H9 (cell line): ENCODE data around the gene CDH5. TPM values are rescaled to one million over a fixed set of nuclear protein-coding genes. Genes with fewer than 3 reads are reported as not detected.

Experiments
- DNase-seq: peaks from one replicate; pipeline ENCODE4 v3.0.0-alpha.2; 2017
- H2AFZ ChIP-seq: one replicate; pipeline ENCODE4 v1.6.1; 2013; ENCODE audit warnings: mild to moderate bottlenecking, low read length, control low read depth, moderate library complexity
- H2AK5ac ChIP-seq: 2 replicates; pipeline ENCODE4 v1.6.1; 2013; ENCODE audit warnings: low read length, control low read depth, mixed read lengths; ENCODE audit not compliant: insufficient read length
- H2BK120ac ChIP-seq: one replicate; pipeline ENCODE4 v1.6.1; 2013; ENCODE audit warnings: low read depth, mild to moderate bottlenecking, low read length, control low read depth, inconsistent platforms; ENCODE audit not compliant: poor library complexity, severe bottlenecking
- H2BK12ac ChIP-seq: 2 replicates; pipeline ENCODE4 v1.6.1; 2013; ENCODE audit warnings: low read length, control low read depth, mixed read lengths, low read depth; ENCODE audit not compliant: insufficient read length
- H2BK15ac ChIP-seq: 2 replicates; pipeline ENCODE4 v1.6.1; 2013; ENCODE audit warnings: low read depth, low read length, control low read depth
- H2BK20ac ChIP-seq: one replicate; pipeline ENCODE4 v1.6.1; 2013; ENCODE audit warnings: low read depth, mild to moderate bottlenecking, low read length, control low read depth, inconsistent platforms; ENCODE audit not compliant: poor library complexity, severe bottlenecking
- H2BK5ac ChIP-seq: 2 replicates; pipeline ENCODE4 v1.6.1; 2013; ENCODE audit warnings: low read length, control low read depth, mixed read lengths; ENCODE audit not compliant: insufficient read length
- H3K14ac ChIP-seq: 2 replicates; pipeline ENCODE4 v1.6.1; 2013; ENCODE audit warnings: low read length, control low read depth; ENCODE audit not compliant: insufficient read depth
- H3K18ac ChIP-seq: 2 replicates; pipeline ENCODE4 v1.6.1; 2013; ENCODE audit warnings: low read depth, mild to moderate bottlenecking, mixed read lengths, low read length, control low read depth; ENCODE audit not compliant: insufficient read length
- H3K23ac ChIP-seq: 2 replicates; pipeline ENCODE4 v1.6.1; 2013; ENCODE audit warnings: low read length, control low read depth, mixed read lengths, low read depth; ENCODE audit not compliant: insufficient read length
- H3K23me2 ChIP-seq: 2 replicates; pipeline ENCODE4 v1.6.1; 2013; ENCODE audit warnings: low read depth, mild to moderate bottlenecking, mixed read lengths, low read length, control low read depth; ENCODE audit not compliant: insufficient read length, poor library complexity, severe bottlenecking
- H3K27ac ChIP-seq: 2 replicates; pipeline ENCODE4 v1.5.1; 2013; ENCODE audit warnings: low read length, control low read depth, mixed read lengths, low read depth; ENCODE audit not compliant: insufficient read length
- H3K27me3 ChIP-seq: 2 replicates; pipeline ENCODE4 v1.6.1; 2013; ENCODE audit warnings: low read length, control low read depth, inconsistent platforms; ENCODE audit not compliant: insufficient read depth
- H3K4ac ChIP-seq: 2 replicates; pipeline ENCODE4 v1.6.1; 2013; ENCODE audit warnings: low read depth, mild to moderate bottlenecking, control low read depth, inconsistent platforms, low read length, moderate library complexity
- H3K4me1 ChIP-seq: 2 replicates; pipeline ENCODE4 v1.6.1; 2013; ENCODE audit warnings: low read length, control low read depth, inconsistent platforms; ENCODE audit not compliant: insufficient read depth
- H3K4me2 ChIP-seq: 2 replicates; pipeline ENCODE4 v1.6.1; 2013; ENCODE audit warnings: low read length, control low read depth, mixed read lengths; ENCODE audit not compliant: insufficient read length, insufficient read depth
- H3K56ac ChIP-seq: 2 replicates; pipeline ENCODE4 v1.6.1; 2013; ENCODE audit warnings: low read depth, mild to moderate bottlenecking, mixed read lengths, low read length, control low read depth; ENCODE audit not compliant: insufficient read length
- H3K79me1 ChIP-seq: 2 replicates; pipeline ENCODE4 v1.6.1; 2013; ENCODE audit warnings: low read depth, mild to moderate bottlenecking, moderate library complexity, low read length, control low read depth, inconsistent platforms; ENCODE audit not compliant: insufficient read depth, poor library complexity, severe bottlenecking
- H3K79me2 ChIP-seq: 2 replicates; pipeline ENCODE4 v1.6.1; 2013; ENCODE audit warnings: low read length, control low read depth, inconsistent platforms; ENCODE audit not compliant: insufficient read depth
- H3K9ac ChIP-seq: 2 replicates; pipeline ENCODE4 v1.6.1; 2013; ENCODE audit warnings: low read length, control low read depth, mixed read lengths; ENCODE audit not compliant: insufficient read length; ENCODE audit errors: extremely low read depth
- H3K9me3 ChIP-seq: one replicate; pipeline ENCODE4 v1.6.1; 2013; ENCODE audit warnings: low read depth, low read length, inconsistent platforms; ENCODE audit not compliant: control insufficient read depth
- H3T11ph ChIP-seq: one replicate; pipeline ENCODE4 v1.6.1; 2013; ENCODE audit warnings: mild to moderate bottlenecking, low read length, control low read depth, inconsistent platforms
- H4K20me1 ChIP-seq: one replicate; pipeline ENCODE4 v1.6.1; 2013; ENCODE audit not compliant: control insufficient read depth, insufficient read length, insufficient read depth
- H4K5ac ChIP-seq: 2 replicates; pipeline ENCODE4 v1.6.1; 2013; ENCODE audit warnings: low read depth, mild to moderate bottlenecking, mixed read lengths, low read length, control low read depth; ENCODE audit not compliant: insufficient read length
- H4K8ac ChIP-seq: replicated peaks from 2 replicates; pipeline ENCODE4 v1.6.1; 2013; ENCODE audit warnings: low read length, control low read depth, mixed read lengths, low read depth; ENCODE audit not compliant: insufficient read length
- H4K91ac ChIP-seq: 2 replicates; pipeline ENCODE4 v1.6.1; 2013; ENCODE audit warnings: low read depth, mild to moderate bottlenecking, moderate library complexity, mixed read lengths, low read length, control low read depth; ENCODE audit not compliant: insufficient read length
- H3K27ac Mint-ChIP-seq, 3 experiments: 2 replicates in 2 of 3; 3 replicates in 1 of 3; pipeline ENCODE4 v1.8.0; 2020 to 2021; ENCODE audit warnings: mixed read lengths in 3 of 3, mild to moderate bottlenecking in 1 of 3, moderate library complexity in 1 of 3
- H3K27me3 Mint-ChIP-seq: 2 replicates; pipeline ENCODE4 v1.8.0; 2021; ENCODE audit warnings: low read depth, mild to moderate bottlenecking, moderate library complexity, mixed read lengths
- H3K36me3 Mint-ChIP-seq, 3 experiments: 2 replicates in 2 of 3; 3 replicates in 1 of 3; pipeline ENCODE4 v1.8.0; 2020 to 2021; ENCODE audit warnings: low read depth in 3 of 3, mixed read lengths in 3 of 3; ENCODE audit not compliant: insufficient read depth in 1 of 3
- H3K4me1 Mint-ChIP-seq, 2 experiments: 2 replicates each; pipeline ENCODE4 v1.8.0; 2020; ENCODE audit warnings: mixed read lengths in 2 of 2
- H3K4me3 Mint-ChIP-seq, 2 experiments: 2 replicates in 1 of 2; 3 replicates in 1 of 2; pipeline ENCODE4 v1.8.0; 2020 to 2021; ENCODE audit warnings: mild to moderate bottlenecking in 2 of 2, mixed read lengths in 2 of 2, moderate library complexity in 1 of 2
- H3K9me3 Mint-ChIP-seq, 2 experiments: 2 replicates in 1 of 2; 3 replicates in 1 of 2; pipeline ENCODE4 v1.8.0; 2020; ENCODE audit warnings: mild to moderate bottlenecking in 2 of 2, mixed read lengths in 2 of 2, moderate library complexity in 1 of 2
- CTCF ChIP-seq: fragments of 200-600 bp; sonication (generic); conservative IDR thresholded peaks from 3 replicates; pipeline ENCODE4 v1.8.0; 2021; ENCODE audit warnings: antibody characterized with exemption, mild to moderate bottlenecking
- WGBS: extraction: QIAGEN DNeasy Blood & Tissue Kit; methylation state at CpG from one replicate; pipeline ENCODE4 v1.1.7; 2013; ENCODE audit warnings: missing lambda C conversion rate, low lambda C conversion rate, mixed read lengths; ENCODE audit not compliant: insufficient read length; ENCODE audit errors: extremely low coverage; 5-methylcytosine and 5-hydroxymethylcytosine counted together
- total RNA-seq: library from RNA; stranded (reverse); gene quantifications from 2 replicates; pipeline ENCODE4 v1.2.1, GENCODE V29; 2021

The CDH5 gene
- total RNA-seq, 1 experiment from 2014 or later: 0.20 TPM

DNA sequence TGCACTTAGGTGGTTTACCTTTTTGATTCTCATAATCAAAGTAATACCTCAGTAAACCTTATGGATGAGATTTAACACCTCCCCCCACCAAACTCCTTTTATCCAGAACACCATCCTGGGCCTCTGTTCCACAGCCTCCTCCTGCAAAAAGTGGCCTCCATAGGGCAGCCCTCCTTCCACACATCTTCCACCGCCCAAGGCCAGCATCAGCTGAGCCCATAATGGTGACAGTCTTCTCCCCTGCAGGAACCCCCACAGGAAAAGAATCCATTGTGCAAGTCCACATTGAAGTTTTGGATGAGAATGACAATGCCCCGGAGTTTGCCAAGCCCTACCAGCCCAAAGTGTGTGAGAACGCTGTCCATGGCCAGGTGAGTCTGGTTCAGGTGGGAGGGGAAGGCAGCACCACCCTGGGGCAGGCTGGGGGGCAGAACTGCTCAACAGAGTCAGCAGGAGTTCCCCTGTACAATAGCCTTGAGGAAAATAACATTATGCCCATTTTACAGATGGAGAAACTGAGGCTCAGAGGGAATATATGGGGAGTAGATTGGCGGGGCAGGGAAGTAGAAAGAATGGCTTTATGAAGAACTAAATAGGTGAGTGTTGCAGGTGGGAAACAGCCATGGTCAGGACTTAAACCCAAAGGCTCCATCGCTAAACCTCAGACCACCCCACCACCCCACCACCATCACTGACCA is 31.4 kb downstream of the CDH5 start:
- peaks cover 5% of the 10 kb centered on the region for H3K27me3 Mint-ChIP-seq
- no peak overlapping the region for H3K4me3 Mint-ChIP-seq
- Histone ChIP-seq H3K4me1 (no peaks in the 10 kb centered on the region; the same call in 1 of the 2 replicates), H3K9ac (no peak overlapping the region), H3K79me2 (no peaks in the 10 kb centered on the region), H3K27ac (no peak overlapping the region), H3K27me3 (no peaks in the 10 kb centered on the region), H3K23me2 (no peaks in the 10 kb centered on the region), H4K8ac (no peak overlapping the region), H3K18ac (no peak overlapping the region), H3T11ph (no peak overlapping the region), H2BK20ac (no peak overlapping the region), H2AK5ac (no peak overlapping the region), H3K14ac (no peak overlapping the region), H3K79me1 (no peaks in the 10 kb centered on the region), H2BK12ac (no peak overlapping the region), H3K4ac (no peak overlapping the region), H3K23ac (no peak overlapping the region), H4K20me1 (no peaks in the 10 kb centered on the region), H3K56ac (no peak overlapping the region), H2BK5ac (no peak overlapping the region), H4K91ac (no peak overlapping the region), H3K9me3 (no peaks in the 10 kb centered on the region), H3K4me2 (no peak overlapping the region), H2BK120ac (no peak overlapping the region), H4K5ac (no peak overlapping the region), H2BK15ac (no peak overlapping the region), H2AFZ (no peak overlapping the region)
- no CpG with 5 or more reads among the region's 5 CpGs for WGBS
- peaks cover 16 to 20% of the 10 kb centered on the region in 2 experiments for H3K4me1 Mint-ChIP-seq
- no peaks in the 10 kb centered on the region for H3K36me3 Mint-ChIP-seq
- no peak overlapping the region for H3K27ac Mint-ChIP-seq
- TF ChIP-seq CTCF: no peak
- no peaks in the 10 kb centered on the region for H3K9me3 Mint-ChIP-seq
- no peak for DNase-seq
